ELR (cell line): ENCODE results near the gene SCAPER.
"Not testable (repeated sequence)": the region's sequence is repeated elsewhere in the genome, so short reads cannot be mapped to it uniquely, and the experiment has no call there.

Source experiments
- DNase-seq: peaks from one replicate; pipeline ENCODE4 v3.0.0-alpha.2; 2015; ENCODE audit warnings: low read depth

Gene SCAPER

GRCh38 chr15:76863123-76863522 lies 42.0 kb downstream of the SCAPER start:
- no peak for DNase-seq

GRCh38 chr15:76861815-76862397 lies 43.2 kb downstream of the SCAPER start:
- DNase-seq = no peak

- DNase-seq = no peak
These were observed 44.9 kb downstream of the SCAPER start for GRCh38 chr15:76860201-76860600.

- DNase-seq = not testable (repeated sequence)
These were observed 54.8 kb downstream of the SCAPER start for GRCh38 chr15:76850367-76850766.

GRCh38 chr15:76846782-76847181 lies 58.4 kb downstream of the SCAPER start:
- DNase-seq = no peak

- DNase-seq = peak; percentile 28
These were observed 61.0 kb downstream of the SCAPER start for GRCh38 chr15:76844096-76844495.

GRCh38 chr15:76843269-76843668 lies 61.9 kb downstream of the SCAPER start:
- DNase-seq = no peak

- peak; percentile 50 for DNase-seq
These were observed 64.2 kb downstream of the SCAPER start for GRCh38 chr15:76840830-76841460.

- DNase-seq = no peak
These were observed 66.0 kb downstream of the SCAPER start for GRCh38 chr15:76839173-76839572.

- DNase-seq = peak; percentile 4
These were observed 67.7 kb downstream of the SCAPER start for GRCh38 chr15:76837474-76837873.

GRCh38 chr15:76829939-76830338 lies 75.2 kb downstream of the SCAPER start:
- no peak for DNase-seq

GRCh38 chr15:76823890-76824289 lies 81.2 kb downstream of the SCAPER start:
- no peak for DNase-seq

GRCh38 chr15:76823303-76823702 lies 81.8 kb downstream of the SCAPER start:
- DNase-seq = no peak

- DNase-seq = not testable (repeated sequence)
These were observed 86.2 kb downstream of the SCAPER start for GRCh38 chr15:76818926-76819325.

GRCh38 chr15:76815421-76815820 lies 89.7 kb downstream of the SCAPER start:
- DNase-seq = no peak

GRCh38 chr15:76812381-76812780 lies 92.8 kb downstream of the SCAPER start:
- DNase-seq = no peak

- no peak for DNase-seq
These were observed 95.6 kb downstream of the SCAPER start for GRCh38 chr15:76809412-76810103.

- no peak for DNase-seq
These were observed 102.0 kb downstream of the SCAPER start for GRCh38 chr15:76803049-76803571.

- no peak for DNase-seq
These were observed 102.7 kb downstream of the SCAPER start for GRCh38 chr15:76802411-76802810.

GRCh38 chr15:76799760-76800159 lies 105.4 kb downstream of the SCAPER start:
- peak; percentile 75 for DNase-seq

- no peak for DNase-seq
These were observed 109.9 kb downstream of the SCAPER start for GRCh38 chr15:76795217-76795616.

GRCh38 chr15:76793162-76793561 lies 112.0 kb downstream of the SCAPER start:
- DNase-seq = no peak

- DNase-seq = no peak
These were observed 113.6 kb downstream of the SCAPER start for GRCh38 chr15:76791511-76791910.
